ENCODE measurements around the gene TSC22D1.

The TSC22D1 gene

DNA sequence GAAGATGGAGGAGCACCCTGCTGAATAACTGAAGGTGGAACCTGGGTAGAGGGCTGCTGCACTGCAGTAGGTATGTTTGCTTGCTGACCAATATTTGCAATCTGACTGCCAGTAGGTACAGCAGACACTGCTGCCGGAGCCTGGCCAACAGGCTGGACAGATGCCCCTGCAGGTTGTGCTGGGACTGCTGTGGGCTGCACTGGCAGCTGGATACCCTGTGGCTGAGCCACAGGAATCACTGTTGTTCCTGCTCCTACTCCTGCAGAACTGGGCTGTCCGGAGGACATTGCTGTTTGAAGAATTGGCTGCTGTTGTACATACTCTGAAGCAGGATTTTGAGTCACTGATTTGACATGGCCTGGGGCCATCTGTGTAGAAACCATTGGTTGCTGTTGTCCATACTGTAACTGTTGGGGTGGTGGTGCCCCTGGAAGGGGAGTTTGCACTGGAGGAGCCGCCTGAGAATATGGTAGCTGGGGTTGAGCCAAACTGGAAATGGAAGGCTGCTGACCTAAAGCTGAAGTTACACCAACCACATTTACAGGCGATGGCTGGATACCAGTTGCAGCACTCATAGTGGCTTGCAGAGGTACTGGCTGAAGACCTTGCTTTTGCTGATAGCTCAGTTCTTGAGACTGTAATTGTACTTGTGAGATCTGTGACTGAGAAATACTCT is 2.2 kb downstream of the TSC22D1 start:
- TF ChIP-seq, protein P1, sequence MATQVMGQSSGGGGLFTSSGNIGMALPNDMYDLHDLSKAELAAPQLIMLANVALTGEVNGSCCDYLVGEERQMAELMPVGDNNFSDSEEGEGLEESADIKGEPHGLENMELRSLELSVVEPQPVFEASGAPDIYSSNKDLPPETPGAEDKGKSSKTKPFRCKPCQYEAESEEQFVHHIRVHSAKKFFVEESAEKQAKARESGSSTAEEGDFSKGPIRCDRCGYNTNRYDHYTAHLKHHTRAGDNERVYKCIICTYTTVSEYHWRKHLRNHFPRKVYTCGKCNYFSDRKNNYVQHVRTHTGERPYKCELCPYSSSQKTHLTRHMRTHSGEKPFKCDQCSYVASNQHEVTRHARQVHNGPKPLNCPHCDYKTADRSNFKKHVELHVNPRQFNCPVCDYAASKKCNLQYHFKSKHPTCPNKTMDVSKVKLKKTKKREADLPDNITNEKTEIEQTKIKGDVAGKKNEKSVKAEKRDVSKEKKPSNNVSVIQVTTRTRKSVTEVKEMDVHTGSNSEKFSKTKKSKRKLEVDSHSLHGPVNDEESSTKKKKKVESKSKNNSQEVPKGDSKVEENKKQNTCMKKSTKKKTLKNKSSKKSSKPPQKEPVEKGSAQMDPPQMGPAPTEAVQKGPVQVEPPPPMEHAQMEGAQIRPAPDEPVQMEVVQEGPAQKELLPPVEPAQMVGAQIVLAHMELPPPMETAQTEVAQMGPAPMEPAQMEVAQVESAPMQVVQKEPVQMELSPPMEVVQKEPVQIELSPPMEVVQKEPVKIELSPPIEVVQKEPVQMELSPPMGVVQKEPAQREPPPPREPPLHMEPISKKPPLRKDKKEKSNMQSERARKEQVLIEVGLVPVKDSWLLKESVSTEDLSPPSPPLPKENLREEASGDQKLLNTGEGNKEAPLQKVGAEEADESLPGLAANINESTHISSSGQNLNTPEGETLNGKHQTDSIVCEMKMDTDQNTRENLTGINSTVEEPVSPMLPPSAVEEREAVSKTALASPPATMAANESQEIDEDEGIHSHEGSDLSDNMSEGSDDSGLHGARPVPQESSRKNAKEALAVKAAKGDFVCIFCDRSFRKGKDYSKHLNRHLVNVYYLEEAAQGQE (IDR thresholded peaks at IDR 0.05; ENCODE audit: insufficient read depth in 1 of 2, low read depth in 2 of 2, low read length in 2 of 2), result no peak

- TF ChIP-seq TAF1 (IDR thresholded peaks at IDR 0.05; ENCODE audit: borderline replicate concordance, insufficient read depth, low read length) (no peak), SIN3A (IDR thresholded peaks at IDR 0.05; ENCODE audit: borderline replicate concordance, insufficient read depth, low read length) (no peak), POLR2AphosphoS5 (IDR thresholded peaks at IDR 0.05; ENCODE audit: low read depth, low read length) (no peak), FOXP2 (optimal IDR thresholded peaks at IDR 0.05; ENCODE audit: borderline replicate concordance, extremely low read depth, extremely low read length, insufficient read depth) (no peak)
- TF ChIP-seq, protein P1 (IDR thresholded peaks at IDR 0.05; ENCODE audit: insufficient read depth in 1 of 2, low read depth in 2 of 2, low read length in 2 of 2), result no peak
These were observed 3.1 kb downstream of the TSC22D1 start for GRCh38 chr13:44573071-44573470.

- TF ChIP-seq POLR2AphosphoS5 (IDR thresholded peaks at IDR 0.05; ENCODE audit: low read depth, low read length), result no peak
- no peak for TF ChIP-seq TAF1 (IDR thresholded peaks at IDR 0.05; ENCODE audit: borderline replicate concordance, insufficient read depth, low read length)
- TF ChIP-seq SIN3A (IDR thresholded peaks at IDR 0.05; ENCODE audit: borderline replicate concordance, insufficient read depth, low read length), result no peak
- no peak for TF ChIP-seq FOXP2 (optimal IDR thresholded peaks at IDR 0.05; ENCODE audit: borderline replicate concordance, extremely low read depth, extremely low read length, insufficient read depth)
- TF ChIP-seq, protein P1 (IDR thresholded peaks at IDR 0.05; ENCODE audit: insufficient read depth in 1 of 2, low read depth in 2 of 2, low read length in 2 of 2), result no peak
These were observed 9.5 kb downstream of the TSC22D1 start for GRCh38 chr13:44566601-44567000.

DNA sequence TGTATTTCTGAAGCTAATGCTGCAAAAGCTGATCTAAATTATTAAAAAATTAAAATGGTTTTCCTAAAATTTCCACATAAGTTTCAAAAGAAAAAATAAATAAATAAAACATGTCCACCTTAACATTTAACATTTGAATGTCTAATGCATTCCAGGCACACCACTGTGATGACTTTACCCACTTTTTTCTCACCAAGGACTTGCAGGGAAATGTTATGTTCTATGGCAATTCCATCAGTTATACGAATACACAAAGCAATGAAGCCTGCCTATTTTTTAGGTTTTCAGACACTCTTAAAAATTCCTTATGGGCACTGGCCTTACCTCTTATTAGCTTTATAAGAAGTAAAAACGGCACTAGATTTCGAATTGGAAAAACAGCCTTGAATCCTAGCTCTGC is 10.2 kb downstream of the TSC22D1 start:
- TF ChIP-seq FOXP2 (optimal IDR thresholded peaks at IDR 0.05; ENCODE audit: borderline replicate concordance, extremely low read depth, extremely low read length, insufficient read depth) (no peak), TAF1 (IDR thresholded peaks at IDR 0.05; ENCODE audit: borderline replicate concordance, insufficient read depth, low read length) (no peak), SIN3A (IDR thresholded peaks at IDR 0.05; ENCODE audit: borderline replicate concordance, insufficient read depth, low read length) (no peak), POLR2AphosphoS5 (IDR thresholded peaks at IDR 0.05; ENCODE audit: low read depth, low read length) (no peak)
- TF ChIP-seq, protein P1 (IDR thresholded peaks at IDR 0.05; ENCODE audit: insufficient read depth in 1 of 2, low read depth in 2 of 2, low read length in 2 of 2), result no peak

- TF ChIP-seq, protein P1 (IDR thresholded peaks at IDR 0.05; ENCODE audit: insufficient read depth in 1 of 2, low read depth in 2 of 2, low read length in 2 of 2), result no peak
- TF ChIP-seq FOXP2 (optimal IDR thresholded peaks at IDR 0.05; ENCODE audit: borderline replicate concordance, extremely low read depth, extremely low read length, insufficient read depth) (no peak), SIN3A (IDR thresholded peaks at IDR 0.05; ENCODE audit: borderline replicate concordance, insufficient read depth, low read length) (no peak), TAF1 (IDR thresholded peaks at IDR 0.05; ENCODE audit: borderline replicate concordance, insufficient read depth, low read length) (no peak), POLR2AphosphoS5 (IDR thresholded peaks at IDR 0.05; ENCODE audit: low read depth, low read length) (no peak)
These were observed 11.2 kb downstream of the TSC22D1 start for GRCh38 chr13:44564936-44565335.

Measured in PFSK-1 (cell line).